ENCODE results near the gene IPCEF1. TPM values are rescaled to one million over a fixed set of nuclear protein-coding genes. Genes with fewer than 3 reads are reported as not detected.
A peak's percentile ranks its signal among the peaks of the same experiment; 100 is the strongest.
"Not testable (repeated sequence)": the region's sequence is repeated elsewhere in the genome, so short reads cannot be mapped to it uniquely, and the experiment has no call there.

The IPCEF1 gene
- total RNA-seq, 2 donors from 2014 or later = 50.4 to 63.1 TPM

GRCh38 chr6:154223296-154223695 is 133.3 kb downstream of the IPCEF1 start:
- peaks cover 45% of the 10 kb centered on the region for H3K4me1 Mint-ChIP-seq
- H3K27me3 Mint-ChIP-seq = no peaks in the 10 kb centered on the region
- H3K36me3 Mint-ChIP-seq (ENCODE audit: low read depth) = peaks cover 16% of the 10 kb centered on the region
- DNase-seq = no peak
- H3K27ac Mint-ChIP-seq = peak overlapping the region; percentile 72
- no peaks in the 10 kb centered on the region for H3K9me3 ChIP-seq (ENCODE audit: control insufficient read depth, low read length, poor library complexity, severe bottlenecking)
- no peak overlapping the region for H3K4me3 Mint-ChIP-seq
- ATAC-seq = no peak

- Mint-ChIP-seq H3K27me3 (no peaks in the 10 kb centered on the region), H3K4me1 (peaks cover 45% of the 10 kb centered on the region), H3K4me3 (no peak overlapping the region), H3K27ac (peak overlapping the region; percentile 72), H3K36me3 (ENCODE audit: low read depth) (peaks cover 16% of the 10 kb centered on the region)
- no peaks in the 10 kb centered on the region for H3K9me3 ChIP-seq (ENCODE audit: control insufficient read depth, low read length, poor library complexity, severe bottlenecking)
- DNase-seq (no peak), ATAC-seq (no peak)
These were observed 133.9 kb downstream of the IPCEF1 start for GRCh38 chr6:154222716-154223115.

- no peak overlapping the region for H3K4me3 Mint-ChIP-seq
- peaks cover 33% of the 10 kb centered on the region for H3K4me1 Mint-ChIP-seq
- DNase-seq (no peak), ATAC-seq (no peak)
- no peaks in the 10 kb centered on the region for H3K27me3 Mint-ChIP-seq
- H3K36me3 Mint-ChIP-seq (ENCODE audit: low read depth) = peaks cover 12% of the 10 kb centered on the region
- H3K9me3 ChIP-seq (ENCODE audit: control insufficient read depth, low read length, poor library complexity, severe bottlenecking) = no peaks in the 10 kb centered on the region
- H3K27ac Mint-ChIP-seq = peak overlapping the region; percentile 89
These were observed 137.4 kb downstream of the IPCEF1 start for GRCh38 chr6:154219250-154219649.

- Mint-ChIP-seq H3K27ac (peak overlapping the region; percentile 89), H3K4me1 (peaks cover 31% of the 10 kb centered on the region), H3K4me3 (no peak overlapping the region), H3K36me3 (ENCODE audit: low read depth) (peaks cover 12% of the 10 kb centered on the region), H3K27me3 (no peaks in the 10 kb centered on the region)
- DNase-seq = no peak
- no peaks in the 10 kb centered on the region for H3K9me3 ChIP-seq (ENCODE audit: control insufficient read depth, low read length, poor library complexity, severe bottlenecking)
- ATAC-seq = peak; percentile 52
These were observed 137.8 kb downstream of the IPCEF1 start for GRCh38 chr6:154218787-154219186.

- Mint-ChIP-seq H3K36me3 (ENCODE audit: low read depth) (peaks cover 12% of the 10 kb centered on the region), H3K4me3 (no peak overlapping the region), H3K27ac (peak overlapping the region; percentile 89), H3K27me3 (no peaks in the 10 kb centered on the region), H3K4me1 (peaks cover 31% of the 10 kb centered on the region)
- DNase-seq (no peak), ATAC-seq (no peak)
- H3K9me3 ChIP-seq (ENCODE audit: control insufficient read depth, low read length, poor library complexity, severe bottlenecking) = no peaks in the 10 kb centered on the region
These were observed 138.3 kb downstream of the IPCEF1 start for GRCh38 chr6:154218301-154218700.

- DNase-seq (no peak), ATAC-seq (no peak)
- peaks cover 10% of the 10 kb centered on the region for H3K36me3 Mint-ChIP-seq (ENCODE audit: low read depth)
- H3K9me3 ChIP-seq (ENCODE audit: control insufficient read depth, low read length, poor library complexity, severe bottlenecking) = no peaks in the 10 kb centered on the region
- no peaks in the 10 kb centered on the region for H3K27me3 Mint-ChIP-seq
- H3K4me3 Mint-ChIP-seq = no peak overlapping the region
- no peak overlapping the region for H3K27ac Mint-ChIP-seq
- H3K4me1 Mint-ChIP-seq = peaks cover 11% of the 10 kb centered on the region
These were observed 142.8 kb downstream of the IPCEF1 start for GRCh38 chr6:154213782-154214181.

- Mint-ChIP-seq H3K4me1 (peaks cover 16% of the 10 kb centered on the region), H3K27me3 (no peaks in the 10 kb centered on the region), H3K27ac (peak overlapping the region; percentile 43), H3K4me3 (no peak overlapping the region), H3K36me3 (ENCODE audit: low read depth) (peaks cover 18% of the 10 kb centered on the region)
- no peaks in the 10 kb centered on the region for H3K9me3 ChIP-seq (ENCODE audit: control insufficient read depth, low read length, poor library complexity, severe bottlenecking)
- ATAC-seq (no peak), DNase-seq (no peak)
These were observed 145.9 kb downstream of the IPCEF1 start for GRCh38 chr6:154210678-154211077.

GRCh38 chr6:154209555-154209954 is 147.0 kb downstream of the IPCEF1 start:
- H3K4me1 Mint-ChIP-seq = peaks cover 19% of the 10 kb centered on the region
- peaks cover 24% of the 10 kb centered on the region for H3K36me3 Mint-ChIP-seq (ENCODE audit: low read depth)

GRCh38 chr6:154206996-154207395 is 149.6 kb downstream of the IPCEF1 start:
- Mint-ChIP-seq H3K4me3 (no peak overlapping the region), H3K4me1 (peaks cover 27% of the 10 kb centered on the region), H3K27ac (no peak overlapping the region), H3K27me3 (no peaks in the 10 kb centered on the region), H3K36me3 (ENCODE audit: low read depth) (peaks cover 27% of the 10 kb centered on the region)
- no peak for ATAC-seq
- H3K9me3 ChIP-seq (ENCODE audit: control insufficient read depth, low read length, poor library complexity, severe bottlenecking) = no peaks in the 10 kb centered on the region
- no peak for DNase-seq

More at GRCh38 chr6:154209555-154209954, 147.0 kb downstream of the IPCEF1 start:
- DNase-seq (no peak), ATAC-seq (no peak)
- no peak overlapping the region for H3K4me3 Mint-ChIP-seq
- H3K27me3 Mint-ChIP-seq = no peaks in the 10 kb centered on the region
- H3K9me3 ChIP-seq (ENCODE audit: control insufficient read depth, low read length, poor library complexity, severe bottlenecking) = no peaks in the 10 kb centered on the region
- H3K27ac Mint-ChIP-seq = no peak overlapping the region

- H3K27me3 Mint-ChIP-seq = no peaks in the 10 kb centered on the region
- H3K9me3 ChIP-seq (ENCODE audit: control insufficient read depth, low read length, poor library complexity, severe bottlenecking) = no peaks in the 10 kb centered on the region
- ATAC-seq (no peak), DNase-seq (no peak)
- H3K4me1 Mint-ChIP-seq = peaks cover 27% of the 10 kb centered on the region
- no peak overlapping the region for H3K4me3 Mint-ChIP-seq
- H3K36me3 Mint-ChIP-seq (ENCODE audit: low read depth) = peaks cover 27% of the 10 kb centered on the region
- no peak overlapping the region for H3K27ac Mint-ChIP-seq
These were observed 150.5 kb downstream of the IPCEF1 start for GRCh38 chr6:154206141-154206540.

GRCh38 chr6:154202958-154203357 is 153.6 kb downstream of the IPCEF1 start:
- H3K27me3 Mint-ChIP-seq = no peaks in the 10 kb centered on the region
- H3K4me3 Mint-ChIP-seq = peak overlapping the region; percentile 22
- peaks cover 30% of the 10 kb centered on the region for H3K4me1 Mint-ChIP-seq
- DNase-seq (no peak), ATAC-seq (no peak)
- peak overlapping the region; percentile 56 for H3K27ac Mint-ChIP-seq
- H3K9me3 ChIP-seq (ENCODE audit: control insufficient read depth, low read length, poor library complexity, severe bottlenecking) = no peaks in the 10 kb centered on the region
- H3K36me3 Mint-ChIP-seq (ENCODE audit: low read depth) = peaks cover 24% of the 10 kb centered on the region

- peaks cover 22% of the 10 kb centered on the region for H3K36me3 Mint-ChIP-seq (ENCODE audit: low read depth)
- peak overlapping the region; percentile 22 for H3K4me3 Mint-ChIP-seq
- peaks cover 29% of the 10 kb centered on the region for H3K4me1 Mint-ChIP-seq
- H3K27me3 Mint-ChIP-seq = no peaks in the 10 kb centered on the region
- ATAC-seq (no peak), DNase-seq (no peak)
- peak overlapping the region; percentile 56 for H3K27ac Mint-ChIP-seq
- no peaks in the 10 kb centered on the region for H3K9me3 ChIP-seq (ENCODE audit: control insufficient read depth, low read length, poor library complexity, severe bottlenecking)
These were observed 154.3 kb downstream of the IPCEF1 start for GRCh38 chr6:154202339-154202738.

GRCh38 chr6:154201688-154202087 is 154.9 kb downstream of the IPCEF1 start:
- H3K36me3 Mint-ChIP-seq (ENCODE audit: low read depth) = peaks cover 22% of the 10 kb centered on the region
- not testable (repeated sequence) for H3K27ac Mint-ChIP-seq; DNase-seq; H3K27me3 Mint-ChIP-seq; H3K4me3 Mint-ChIP-seq; ATAC-seq; H3K9me3 ChIP-seq (ENCODE audit: control insufficient read depth, low read length, poor library complexity, severe bottlenecking)
- H3K4me1 Mint-ChIP-seq = peaks cover 26% of the 10 kb centered on the region

GRCh38 chr6:154197196-154197860 is 159.3 kb downstream of the IPCEF1 start:
- H3K4me1 Mint-ChIP-seq = peaks cover 28% of the 10 kb centered on the region
- no peaks in the 10 kb centered on the region for H3K27me3 Mint-ChIP-seq
- DNase-seq = no peak
- H3K4me3 Mint-ChIP-seq = no peak overlapping the region
- ATAC-seq = no peak
- peaks cover 11% of the 10 kb centered on the region for H3K36me3 Mint-ChIP-seq (ENCODE audit: low read depth)
- H3K9me3 ChIP-seq (ENCODE audit: control insufficient read depth, low read length, poor library complexity, severe bottlenecking) = no peaks in the 10 kb centered on the region
- H3K27ac Mint-ChIP-seq = no peak overlapping the region
